Heart left ventricle (tissue), 13 donors: ENCODE data around the gene HBZ.

ENCODE experiments used
- CTCF ChIP-seq, 12 donors: fragments of 200-600 bp; sonication (generic) in 4 of 12; IDR thresholded peaks; one replicate each; pipeline versions ENCODE4 v1.5.0 to v1.8.0; 2018 to 2022; ENCODE audit warnings: antibody characterized with exemption in 12 of 12, mild to moderate bottlenecking in 5 of 12
- POLR2A ChIP-seq, 2 donors: fragments of 450-650 bp; IDR thresholded peaks; one replicate each; pipeline ENCODE4 v1.6.1; 2017; ENCODE audit warnings: antibody characterized with exemption in 2 of 2, mild to moderate bottlenecking in 2 of 2, moderate library complexity in 2 of 2
- donor health status: ischemic (EF 13 %, LVEDD 7.1; RV severe dilation, severe dysfunction).
- donor health status: DM: no; HTN: yes; CAD: no.
- donor health status: DM: no; HTN: no; CAD: no.
- donor health status: ischemic (EF 25% LVEDD 6.9; RV normal size, moderate dysfunction).
- donor health status: ischemic (EF 25% LVEDD 5.7; RV mildly dilated, moderate dysfunction).
- donor health status: ischemic (EF 35%, LVEDD 5.7; RV mildly dilated, moderate dysfunction).
- donor health status: nonischemic (EF 11% LVEDD 7.7; RV severe dilation, severe dysfunction).
- donor health status: DM: yes; HTN: yes; CAD: no.
- donor health status: PGD.
- donor health status: ischemic (EF 29% LVEDD 5.4; RV normal size, mild dysfunction).
- donor health status: nonischemic (EF 23%, LVEDD 6.1; RV moderate dilation, normal function).

GRCh38 chr16:191831-192230, 39.4 kb downstream of the HBZ start:
- TF ChIP-seq POLR2A (IDR thresholded peaks at IDR 0.05), result no peak
- no peak for TF ChIP-seq CTCF (IDR thresholded peaks at IDR 0.05)
